ENCODE measurements around the gene NME7.

DNA sequence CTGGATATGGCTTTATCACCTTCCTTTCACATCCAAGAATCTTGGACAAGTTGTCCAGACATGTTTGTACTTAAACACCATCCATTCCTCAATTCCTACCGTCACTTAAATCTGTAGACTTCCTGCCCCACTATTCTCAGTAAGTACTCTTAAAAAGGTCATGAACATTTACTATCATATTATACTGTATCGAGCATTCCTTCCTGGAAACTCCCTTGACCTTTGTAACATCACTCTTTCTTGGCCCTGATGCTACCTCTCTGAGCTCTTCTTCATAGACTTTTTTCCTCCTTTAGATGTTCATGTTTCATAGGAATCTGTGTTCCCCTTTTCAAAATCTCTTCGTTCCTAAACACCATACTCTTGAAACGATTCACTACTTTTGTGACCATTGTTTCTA lies 15.9 kb upstream of the NME7 start:
- TF ChIP-seq, protein P1, sequence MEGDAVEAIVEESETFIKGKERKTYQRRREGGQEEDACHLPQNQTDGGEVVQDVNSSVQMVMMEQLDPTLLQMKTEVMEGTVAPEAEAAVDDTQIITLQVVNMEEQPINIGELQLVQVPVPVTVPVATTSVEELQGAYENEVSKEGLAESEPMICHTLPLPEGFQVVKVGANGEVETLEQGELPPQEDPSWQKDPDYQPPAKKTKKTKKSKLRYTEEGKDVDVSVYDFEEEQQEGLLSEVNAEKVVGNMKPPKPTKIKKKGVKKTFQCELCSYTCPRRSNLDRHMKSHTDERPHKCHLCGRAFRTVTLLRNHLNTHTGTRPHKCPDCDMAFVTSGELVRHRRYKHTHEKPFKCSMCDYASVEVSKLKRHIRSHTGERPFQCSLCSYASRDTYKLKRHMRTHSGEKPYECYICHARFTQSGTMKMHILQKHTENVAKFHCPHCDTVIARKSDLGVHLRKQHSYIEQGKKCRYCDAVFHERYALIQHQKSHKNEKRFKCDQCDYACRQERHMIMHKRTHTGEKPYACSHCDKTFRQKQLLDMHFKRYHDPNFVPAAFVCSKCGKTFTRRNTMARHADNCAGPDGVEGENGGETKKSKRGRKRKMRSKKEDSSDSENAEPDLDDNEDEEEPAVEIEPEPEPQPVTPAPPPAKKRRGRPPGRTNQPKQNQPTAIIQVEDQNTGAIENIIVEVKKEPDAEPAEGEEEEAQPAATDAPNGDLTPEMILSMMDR (conservative IDR thresholded peaks at IDR 0.05; ENCODE audit: low read length) = no peak
- no peak for TF ChIP-seq EZH2phosphoT487 (IDR thresholded peaks at IDR 0.05; ENCODE audit: borderline replicate concordance)

All from Loucy (cell line).